DMS153 (cell line): Measurements from ENCODE around the gene GOLT1A.

ENCODE experiments used
- DNase-seq: peaks from one replicate; lab custom pipeline; 2025; lab: John Stamatoyannopoulos, UW

The GOLT1A gene

GRCh38 chr1:204154568-204155255, 59.1 kb downstream of the GOLT1A start:
- DNase-seq, result peak; percentile 65

- DNase-seq, result no peak
Observed at GRCh38 chr1:204153667-204154066, 60.1 kb downstream of the GOLT1A start.

- peak; percentile 9 for DNase-seq
Observed at GRCh38 chr1:204152310-204153044, 61.3 kb downstream of the GOLT1A start.

GRCh38 chr1:204151552-204152309, 62.1 kb downstream of the GOLT1A start, which contains the start of gene ETNK2:
ETNK2 (minus strand) TSS chr1:204152044; CDS start chr1:204151852, 192 bp downstream.
- DNase-seq, result peak; percentile 45

- DNase-seq, result no peak
Observed at GRCh38 chr1:204150702-204151551, 62.9 kb downstream of the GOLT1A start.

GRCh38 chr1:204149635-204150565, 63.9 kb downstream of the GOLT1A start:
- no peak for DNase-seq

GRCh38 chr1:204149107-204149506, 64.7 kb downstream of the GOLT1A start:
- DNase-seq, result no peak
